DMS153 treated with DMSO at 0.1 percent for 48 hours (cell line): ENCODE measurements around the gene MCHR1.

Experiments used
- DNase-seq: peaks from one replicate; lab custom pipeline; 2025; ENCODE audit not compliant: unreplicated experiment; lab: John Stamatoyannopoulos, UW

The MCHR1 gene

GRCh38 chr22:40723396-40723933 lies 44.2 kb downstream of the MCHR1 start:
- DNase-seq = no peak

GRCh38 chr22:40726514-40726913 lies 47.2 kb downstream of the MCHR1 start:
- DNase-seq = no peak

GRCh38 chr22:40727070-40727963 lies 48.0 kb downstream of the MCHR1 start:
- DNase-seq = no peak

- DNase-seq = no peak
Measured at GRCh38 chr22:40727964-40728615, 48.8 kb downstream of the MCHR1 start.

- DNase-seq = peak; percentile 91
Measured at GRCh38 chr22:40728731-40729189, 49.5 kb downstream of the MCHR1 start.

GRCh38 chr22:40729284-40729683 lies 50.0 kb downstream of the MCHR1 start:
- no peak for DNase-seq
